A549 (cell line): Measurements from ENCODE around the gene PEPD. TPM values are rescaled to one million over a fixed set of nuclear protein-coding genes. Genes with fewer than 3 reads are reported as not detected.

Experiments used
- ATAC-seq, 2 experiments: fragments of 200-7000 bp in 1 of 2; fragments of >200 bp in 1 of 2; cut with Nextera tagmentation in 1 of 2; cut with Tn5 transposase in 1 of 2; 3 replicates each; pipeline versions ENCODE4 v1.8.0 to v1.9.1; 2018 to 2020; ENCODE audit warnings: mild to moderate bottlenecking in 1 of 2, moderate library complexity in 1 of 2
- CTCF ChIA-PET: fragments of 300-600 bp; sonication (Branson Sonifier 250); formaldehyde crosslinking; extraction: SDS; loops from one replicate; lab custom pipeline; 2021; ENCODE audit warnings: antibody characterized with exemption, inconsistent platforms; lab: Yijun Ruan, JAX
- POLR2A ChIA-PET: fragments of 350-600 bp; formaldehyde crosslinking; extraction: SDS; loops from one replicate; lab custom pipeline; 2021; ENCODE audit warnings: antibody characterized with exemption, inconsistent platforms; lab: Yijun Ruan, JAX
- DNase-seq, 2 experiments: peaks; one replicate each; pipeline versions ENCODE4 v3.0.0 to v3.0.0-alpha.2; 2011 to 2016; ENCODE audit warnings: low read depth in 1 of 2, low spot score in 1 of 2
- FAIRE-seq: peaks from 2 replicates; lab custom pipeline; 2011; peaks lifted over from hg19 to GRCh38; lab: Jason Lieb, UNC
- H3K27ac ChIP-seq, 2 experiments: fragments of >200 bp; sonication (Bioruptor Twin); formaldehyde crosslinking; 3 replicates each; pipeline ENCODE4 v1.5.1; 2016 to 2017
- H3K4me1 ChIP-seq: fragments of >200 bp; sonication (Bioruptor Twin); formaldehyde crosslinking; 3 replicates; pipeline ENCODE4 v1.6.1; 2016
- H3K4me2 ChIP-seq: fragments of >200 bp; sonication (Bioruptor Twin); formaldehyde crosslinking; 3 replicates; pipeline ENCODE4 v1.6.1; 2016
- H3K4me3 ChIP-seq: fragments of >200 bp; sonication (Bioruptor Twin); formaldehyde crosslinking; 3 replicates; pipeline ENCODE4 v1.5.1; 2016
- H3K9me3 ChIP-seq: fragments of >200 bp; sonication (Bioruptor Twin); formaldehyde crosslinking; 3 replicates; pipeline ENCODE4 v1.6.1; 2016
- CBX8 ChIP-seq: fragments of 200-600 bp; sonication (generic); IDR thresholded peaks from 2 replicates; pipeline ENCODE4 v1.6.1; 2016
- CEBPB ChIP-seq, 2 experiments: fragments of >200 bp in 1 of 2; sonication (Bioruptor Twin) in 1 of 2; formaldehyde crosslinking in 1 of 2; IDR thresholded peaks; 2 replicates each; pipeline ENCODE4 v1.6.1; 2012 to 2016
- EHMT2 ChIP-seq: fragments of 200-600 bp; sonication (generic); IDR thresholded peaks from 2 replicates; pipeline ENCODE4 v1.6.1; 2016; ENCODE audit warnings: antibody characterized with exemption, low read depth, mild to moderate bottlenecking, moderate library complexity
- EP300 ChIP-seq, 2 experiments: fragments of >200 bp; sonication (Bioruptor Twin); formaldehyde crosslinking; IDR thresholded peaks; 2 replicates in 1 of 2; 3 replicates in 1 of 2; pipeline ENCODE4 v1.6.1; 2016 to 2017
- GATA3 ChIP-seq: IDR thresholded peaks from 2 replicates; pipeline ENCODE4 v1.6.1; 2012; ENCODE audit warnings: borderline replicate concordance
- HDAC2 ChIP-seq: fragments of 200-600 bp; sonication (generic); IDR thresholded peaks from 2 replicates; pipeline ENCODE4 v1.6.1; 2016
- HES2 ChIP-seq: fragments of >200 bp; sonication (Bioruptor Twin); formaldehyde crosslinking; IDR thresholded peaks from 2 replicates; pipeline ENCODE4 v1.6.1; 2016
- HOXA7 ChIP-seq: fragments of 250-450 bp; sonication (Bioruptor Pico); IDR thresholded peaks from 2 replicates; pipeline ENCODE4 v1.5.0; 2020; ENCODE audit warnings: mild to moderate bottlenecking, moderate library complexity
- HOXB13 ChIP-seq: fragments of 250-450 bp; sonication (Bioruptor Pico); IDR thresholded peaks from 2 replicates; pipeline ENCODE4 v1.5.0; 2020; ENCODE audit warnings: low read depth, mild to moderate bottlenecking, moderate library complexity
- HOXB5 ChIP-seq: fragments of 250-450 bp; sonication (Bioruptor Pico); IDR thresholded peaks from 2 replicates; pipeline ENCODE4 v1.5.0; 2020; ENCODE audit warnings: mild to moderate bottlenecking, moderate library complexity
- JUN ChIP-seq, 2 experiments: fragments of >200 bp; sonication (Bioruptor Twin); formaldehyde crosslinking; IDR thresholded peaks; 2 replicates in 1 of 2; 3 replicates in 1 of 2; pipeline ENCODE4 v1.6.1; 2016 to 2017
- KDM1A ChIP-seq: fragments of 200-600 bp; sonication (generic); IDR thresholded peaks from 2 replicates; pipeline ENCODE4 v1.6.1; 2016; ENCODE audit warnings: low read depth, mild to moderate bottlenecking
- MYC ChIP-seq: IDR thresholded peaks from 2 replicates; pipeline ENCODE4 v1.6.1; 2012; ENCODE audit warnings: mild to moderate bottlenecking, inconsistent platforms, low read length, improper control_type of control experiment, borderline replicate concordance
- NFE2L2 ChIP-seq: fragments of 150-350 bp; conservative IDR thresholded peaks from 2 replicates; pipeline ENCODE4 v1.6.1; 2014; ENCODE audit warnings: low read length
- PHF8 ChIP-seq: fragments of 200-600 bp; sonication (generic); IDR thresholded peaks from 2 replicates; pipeline ENCODE4 v1.6.1; 2016; ENCODE audit warnings: low read depth, mild to moderate bottlenecking, antibody characterized with exemption, moderate library complexity, borderline replicate concordance
- POLR2A ChIP-seq: IDR thresholded peaks from 2 replicates; pipeline ENCODE4 v1.6.1; 2012; ENCODE audit warnings: mild to moderate bottlenecking, low read length
- POLR2AphosphoS2 ChIP-seq: conservative IDR thresholded peaks from 2 replicates; pipeline ENCODE4 v1.6.1; 2012; ENCODE audit warnings: low read length, improper control_type of control experiment, inconsistent platforms
- REST ChIP-seq: fragments of 200-600 bp; sonication (generic); IDR thresholded peaks from 2 replicates; pipeline ENCODE4 v1.6.1; 2016; ENCODE audit warnings: antibody characterized with exemption, mild to moderate bottlenecking, moderate library complexity
- RFX5 ChIP-seq: fragments of 450-650 bp; IDR thresholded peaks from 2 replicates; pipeline ENCODE4 v1.7.1; 2014; ENCODE audit warnings: antibody characterized with exemption, mild to moderate bottlenecking, moderate library complexity
- RNF2 ChIP-seq: fragments of 200-600 bp; sonication (generic); IDR thresholded peaks from 2 replicates; pipeline ENCODE4 v1.6.1; 2016; ENCODE audit warnings: low read depth, mild to moderate bottlenecking, antibody characterized with exemption, moderate library complexity, borderline replicate concordance
- SREBF2 ChIP-seq: fragments of 450-650 bp; IDR thresholded peaks from 2 replicates; pipeline ENCODE4 v1.6.1; 2014; ENCODE audit warnings: mild to moderate bottlenecking, moderate library complexity
- TP53 ChIP-seq: fragments of 250-450 bp; sonication (Bioruptor Pico); IDR thresholded peaks from 2 replicates; pipeline ENCODE4 v1.5.0; 2021; ENCODE audit warnings: mild to moderate bottlenecking, moderate library complexity
- USF2 ChIP-seq: fragments of 450-650 bp; IDR thresholded peaks from 2 replicates; pipeline ENCODE4 v1.6.1; 2014; ENCODE audit warnings: antibody characterized with exemption
- ZFP36 ChIP-seq: fragments of 450-650 bp; IDR thresholded peaks from 2 replicates; pipeline ENCODE4 v1.6.1; 2014; ENCODE audit warnings: borderline replicate concordance; ENCODE audit not compliant: partially characterized antibody
- ZSCAN20 ChIP-seq: fragments of 250-450 bp; sonication (Bioruptor Pico); IDR thresholded peaks from 2 replicates; pipeline ENCODE4 v1.8.0; 2022; ENCODE audit warnings: mild to moderate bottlenecking, moderate library complexity
- WGBS: methylation state at CpG from one replicate; pipeline ENCODE4 v1.1.6; 2017; ENCODE audit errors: missing lambda C conversion rate; 5-methylcytosine and 5-hydroxymethylcytosine counted together
- polyA plus RNA-seq, 4 experiments: library from polyadenylated mRNA; depleted of rRNA in 3 of 4; stranded (reverse); fragments of >200 nt; fragmentation: RNase III in 1 of 4; extraction: RNeasy Plus Mini Kit Qiagen cat#74134 plus additional on column Dnase treatment in 1 of 4; gene quantifications; 2 replicates in 3 of 4; 3 replicates in 1 of 4; pipeline ENCODE4 v1.2.3, GENCODE V29; 2011 to 2017

PEPD gene
- polyA plus RNA-seq, 2 of the 4 experiments (the other 2 are of a cell fraction): 85.5 to 100 TPM

GRCh38 chr19:33405553-33406461 is 115.8 kb downstream of the PEPD start:
- Histone ChIP-seq H3K4me1 (peaks cover 8% of the 10 kb centered on the region; the same call in 1 of the 3 replicates), H3K4me3 (no peak overlapping the region), H3K27ac (no peak overlapping the region), H3K9me3 (no peaks in the 10 kb centered on the region), H3K4me2 (no peak overlapping the region)
- DNase-seq: no peak
- ATAC-seq: no peak
- FAIRE-seq: no peak
- ChIA-PET POLR2A (interaction anchor here (0.6 to 1.6 kb wide), 4 partner anchors 32 to 229 kb away, joined by 3 to 5 read pairs (median 3); partner anchors contain the start of gene CEBPG), CTCF (interaction anchor here (0.5 to 36.3 kb wide), 77 partner anchors 3 to 1306 kb away, joined by 3 to 1493 read pairs (median 6); partner anchors contain the start of genes CEBPA, CEBPG and SLC7A10)
- TF ChIP-seq HOXB5 (CRISPR knock-in tag) (no peak), POLR2AphosphoS2 (no peak), KDM1A (no peak), CEBPB (IDR thresholded peaks at IDR 0.05) (no peak), TP53 (CRISPR knock-in tag) (no peak), EP300 (IDR thresholded peaks at IDR 0.05) (no peak), JUN (IDR thresholded peaks at IDR 0.05) (no peak), USF2 (no peak), MYC (no peak), RNF2 (no peak), RFX5 (no peak), HOXA7 (CRISPR knock-in tag) (no peak), HDAC2 (no peak), POLR2A (no peak)
- WGBS: 85% methylated on average over 34 of the region's 34 CpGs

GRCh38 chr19:33405254-33405552 is 116.4 kb downstream of the PEPD start:
- ChIA-PET CTCF (interaction anchor here (0.6 to 36.3 kb wide), 31 partner anchors 3 to 740 kb away, joined by 3 to 1493 read pairs (median 22); partner anchors contain the start of genes CEBPA, CEBPG and SLC7A10), POLR2A (interaction anchor here (1.0 to 1.6 kb wide), 2 partner anchors 32 to 228 kb away, joined by 3 to 5 read pairs; partner anchors contain the start of gene CEBPG)
- Histone ChIP-seq H3K4me1 (peaks cover 8% of the 10 kb centered on the region; the same call in 1 of the 3 replicates), H3K4me2 (no peak overlapping the region), H3K4me3 (no peak overlapping the region), H3K9me3 (no peaks in the 10 kb centered on the region), H3K27ac (no peak overlapping the region)
- DNase-seq: no peak
- no peak for FAIRE-seq
- 85% methylated on average over 8 of the region's 8 CpGs for WGBS
- TF ChIP-seq HOXA7 (CRISPR knock-in tag): no peak
- no peak for TF ChIP-seq EHMT2
- TF ChIP-seq SREBF2: no peak
- no peak for TF ChIP-seq TP53 (CRISPR knock-in tag)
- no peak for TF ChIP-seq PHF8
- no peak for TF ChIP-seq GATA3
- no peak for TF ChIP-seq REST
- no peak for TF ChIP-seq NFE2L2
- TF ChIP-seq ZFP36: no peak
- TF ChIP-seq HES2: no peak
- no peak for TF ChIP-seq HOXB13
- TF ChIP-seq CBX8: no peak
- TF ChIP-seq JUN (IDR thresholded peaks at IDR 0.05): no peak
- no peak for TF ChIP-seq ZSCAN20 (CRISPR knock-in tag)
- no peak for ATAC-seq
